Measurements from ENCODE around the gene VNN1.

DNA sequence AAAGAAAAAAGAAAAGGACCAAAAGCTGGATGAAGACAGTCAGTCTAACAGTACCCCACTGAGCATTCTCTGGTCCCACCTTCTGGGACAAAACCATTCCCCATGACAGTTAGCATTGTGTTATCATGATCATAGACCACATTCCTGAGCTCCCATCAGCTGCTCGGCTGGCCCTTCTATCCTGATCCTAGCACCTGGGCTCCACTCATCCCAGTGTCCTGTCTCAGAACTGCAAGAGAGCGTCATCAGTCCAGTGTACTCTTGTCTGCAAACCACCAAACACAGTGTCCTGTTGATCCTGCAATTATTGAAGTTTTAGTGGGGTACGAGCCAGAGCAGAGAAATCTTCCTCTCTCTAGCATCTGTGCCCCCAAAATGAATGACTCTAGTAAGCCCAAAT, 38.9 kb downstream of the VNN1 start:
- TF ChIP-seq, protein P1, sequence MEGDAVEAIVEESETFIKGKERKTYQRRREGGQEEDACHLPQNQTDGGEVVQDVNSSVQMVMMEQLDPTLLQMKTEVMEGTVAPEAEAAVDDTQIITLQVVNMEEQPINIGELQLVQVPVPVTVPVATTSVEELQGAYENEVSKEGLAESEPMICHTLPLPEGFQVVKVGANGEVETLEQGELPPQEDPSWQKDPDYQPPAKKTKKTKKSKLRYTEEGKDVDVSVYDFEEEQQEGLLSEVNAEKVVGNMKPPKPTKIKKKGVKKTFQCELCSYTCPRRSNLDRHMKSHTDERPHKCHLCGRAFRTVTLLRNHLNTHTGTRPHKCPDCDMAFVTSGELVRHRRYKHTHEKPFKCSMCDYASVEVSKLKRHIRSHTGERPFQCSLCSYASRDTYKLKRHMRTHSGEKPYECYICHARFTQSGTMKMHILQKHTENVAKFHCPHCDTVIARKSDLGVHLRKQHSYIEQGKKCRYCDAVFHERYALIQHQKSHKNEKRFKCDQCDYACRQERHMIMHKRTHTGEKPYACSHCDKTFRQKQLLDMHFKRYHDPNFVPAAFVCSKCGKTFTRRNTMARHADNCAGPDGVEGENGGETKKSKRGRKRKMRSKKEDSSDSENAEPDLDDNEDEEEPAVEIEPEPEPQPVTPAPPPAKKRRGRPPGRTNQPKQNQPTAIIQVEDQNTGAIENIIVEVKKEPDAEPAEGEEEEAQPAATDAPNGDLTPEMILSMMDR (IDR thresholded peaks at IDR 0.05; ENCODE audit: low read length), result no peak
- TF ChIP-seq EZH2 (IDR thresholded peaks at IDR 0.05; ENCODE audit: borderline replicate concordance, low read length), result no peak
